Measurements from ENCODE around the gene SH3GL2.

The SH3GL2 gene

DNA sequence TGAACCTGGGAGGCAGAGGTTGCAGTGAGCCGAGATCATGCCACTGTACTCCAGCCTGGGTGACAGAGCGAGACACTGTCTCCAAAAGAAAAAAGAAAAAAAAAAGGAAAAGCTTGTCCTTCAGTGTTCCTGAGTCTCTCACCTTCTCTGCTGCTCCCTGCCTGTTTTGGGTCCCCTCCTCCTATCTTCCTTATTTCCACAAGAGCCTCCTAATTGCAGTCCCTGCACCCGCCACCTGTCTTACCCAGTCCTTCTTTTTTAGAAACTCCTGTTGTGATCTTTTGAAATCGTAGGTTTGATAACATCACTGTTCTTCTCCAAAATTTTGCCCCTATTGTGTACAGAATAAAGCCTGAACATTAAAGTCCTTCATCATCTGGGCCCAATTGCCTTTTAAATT, 234.9 kb downstream of the SH3GL2 start:
- TF ChIP-seq EZH2phosphoT487 (IDR thresholded peaks at IDR 0.05; ENCODE audit: borderline replicate concordance), result no peak
- TF ChIP-seq, protein P1, sequence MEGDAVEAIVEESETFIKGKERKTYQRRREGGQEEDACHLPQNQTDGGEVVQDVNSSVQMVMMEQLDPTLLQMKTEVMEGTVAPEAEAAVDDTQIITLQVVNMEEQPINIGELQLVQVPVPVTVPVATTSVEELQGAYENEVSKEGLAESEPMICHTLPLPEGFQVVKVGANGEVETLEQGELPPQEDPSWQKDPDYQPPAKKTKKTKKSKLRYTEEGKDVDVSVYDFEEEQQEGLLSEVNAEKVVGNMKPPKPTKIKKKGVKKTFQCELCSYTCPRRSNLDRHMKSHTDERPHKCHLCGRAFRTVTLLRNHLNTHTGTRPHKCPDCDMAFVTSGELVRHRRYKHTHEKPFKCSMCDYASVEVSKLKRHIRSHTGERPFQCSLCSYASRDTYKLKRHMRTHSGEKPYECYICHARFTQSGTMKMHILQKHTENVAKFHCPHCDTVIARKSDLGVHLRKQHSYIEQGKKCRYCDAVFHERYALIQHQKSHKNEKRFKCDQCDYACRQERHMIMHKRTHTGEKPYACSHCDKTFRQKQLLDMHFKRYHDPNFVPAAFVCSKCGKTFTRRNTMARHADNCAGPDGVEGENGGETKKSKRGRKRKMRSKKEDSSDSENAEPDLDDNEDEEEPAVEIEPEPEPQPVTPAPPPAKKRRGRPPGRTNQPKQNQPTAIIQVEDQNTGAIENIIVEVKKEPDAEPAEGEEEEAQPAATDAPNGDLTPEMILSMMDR (conservative IDR thresholded peaks at IDR 0.05; ENCODE audit: low read length), result no peak
- Histone ChIP-seq H3K27me3 (ENCODE audit: insufficient read depth, low read length, poor library complexity, severe bottlenecking) (no peaks in the 10 kb centered on the region), H3K4me2 (ENCODE audit: low read depth, low read length, poor library complexity, severe bottlenecking) (no peak overlapping the region)

DNA sequence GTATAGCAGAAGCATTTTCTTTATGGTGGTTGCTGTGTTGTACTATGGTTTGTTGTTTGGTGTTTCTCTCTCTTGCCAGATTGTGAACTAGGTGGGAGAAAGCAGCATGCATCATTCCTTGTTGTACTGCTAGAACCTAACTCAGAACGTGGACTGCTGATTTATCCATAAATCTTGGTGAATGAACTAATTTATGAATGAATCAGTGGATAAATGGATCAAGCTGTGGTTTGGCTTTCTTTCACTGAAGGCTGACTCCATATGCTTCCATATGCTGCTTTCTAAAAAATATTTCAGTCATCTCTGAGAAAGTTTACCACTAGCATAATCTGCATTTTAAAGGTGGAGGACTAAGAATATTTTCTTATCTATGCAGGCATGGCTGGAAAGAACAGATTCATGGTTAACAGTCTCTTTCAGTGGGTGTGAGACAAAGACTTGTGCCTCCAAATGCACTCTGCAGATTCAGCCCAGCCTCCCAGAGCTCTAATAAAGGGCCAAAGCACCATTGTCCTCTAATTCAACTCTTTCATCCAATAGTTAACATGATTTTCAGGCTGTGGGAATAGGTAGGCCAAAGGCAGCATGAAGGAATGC, 237.7 kb downstream of the SH3GL2 start:
- Histone ChIP-seq H3K27me3 (ENCODE audit: insufficient read depth, low read length, poor library complexity, severe bottlenecking) (no peaks in the 10 kb centered on the region), H3K4me1 (ENCODE audit: insufficient read depth, low read length, poor library complexity, severe bottlenecking) (no peaks in the 10 kb centered on the region), H3K4me2 (ENCODE audit: low read depth, low read length, poor library complexity, severe bottlenecking) (no peak overlapping the region), H3K79me2 (ENCODE audit: insufficient read depth, low read length) (no peaks in the 10 kb centered on the region), H2AFZ (ENCODE audit: low read length) (no peak overlapping the region), H3K9me3 (ENCODE audit: insufficient read depth, low read depth, low read length) (no peaks in the 10 kb centered on the region), H3K36me3 (ENCODE audit: insufficient read depth, low read length) (no peaks in the 10 kb centered on the region), H3F3A (ENCODE audit: low read depth) (no peaks in the 10 kb centered on the region), H4K20me1 (ENCODE audit: insufficient read depth, low read length, poor library complexity, severe bottlenecking) (no peaks in the 10 kb centered on the region), H3K4me3 (ENCODE audit: low read length, poor library complexity, severe bottlenecking) (no peak overlapping the region), H3K9ac (ENCODE audit: low read depth, low read length, poor library complexity, severe bottlenecking) (no peak overlapping the region), H3K9me2 (replicated peaks; ENCODE audit: low read depth, low read length) (no peaks in the 10 kb centered on the region)
- TF ChIP-seq, protein P1 (conservative IDR thresholded peaks at IDR 0.05; ENCODE audit: low read length), result no peak
- no peak for TF ChIP-seq EZH2phosphoT487 (IDR thresholded peaks at IDR 0.05; ENCODE audit: borderline replicate concordance)

More for the DNA sequence above, 234.9 kb downstream of the SH3GL2 start:
- no peaks in the 10 kb centered on the region for H3K36me3 ChIP-seq (ENCODE audit: insufficient read depth, low read length)
- H4K20me1 ChIP-seq (ENCODE audit: insufficient read depth, low read length, poor library complexity, severe bottlenecking), result no peaks in the 10 kb centered on the region
- H3K4me3 ChIP-seq (ENCODE audit: low read length, poor library complexity, severe bottlenecking), result no peak overlapping the region
- no peaks in the 10 kb centered on the region for H3F3A ChIP-seq (ENCODE audit: low read depth)
- no peaks in the 10 kb centered on the region for H3K9me2 ChIP-seq (replicated peaks; ENCODE audit: low read depth, low read length)
- no peak overlapping the region for H2AFZ ChIP-seq (ENCODE audit: low read length)
- no peaks in the 10 kb centered on the region for H3K9me3 ChIP-seq (ENCODE audit: insufficient read depth, low read depth, low read length)
- H3K9ac ChIP-seq (ENCODE audit: low read depth, low read length, poor library complexity, severe bottlenecking), result no peak overlapping the region
- no peaks in the 10 kb centered on the region for H3K79me2 ChIP-seq (ENCODE audit: insufficient read depth, low read length)
- H3K4me1 ChIP-seq (ENCODE audit: insufficient read depth, low read length, poor library complexity, severe bottlenecking), result no peaks in the 10 kb centered on the region

DNA sequence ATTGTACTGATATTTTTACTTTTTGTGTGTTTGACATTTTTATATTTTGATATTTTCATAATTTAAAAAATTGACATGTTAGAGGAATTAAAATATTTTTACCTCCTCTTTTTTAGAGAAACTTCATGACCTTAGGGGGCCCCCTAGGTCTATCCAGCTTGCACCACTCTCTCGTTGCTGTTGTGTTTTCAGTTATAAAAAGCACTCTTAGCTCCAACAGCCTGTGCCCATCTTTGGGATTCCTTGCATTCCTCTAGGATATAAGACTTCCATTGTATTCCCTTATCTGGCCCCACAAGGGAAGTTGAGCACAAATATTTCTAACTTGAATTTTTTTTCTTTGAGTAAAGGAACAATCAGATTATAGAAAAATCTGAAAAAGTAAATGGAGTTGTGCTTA, 245.3 kb downstream of the SH3GL2 start:
- Histone ChIP-seq H3F3A (ENCODE audit: low read depth) (no peaks in the 10 kb centered on the region), H3K79me2 (ENCODE audit: insufficient read depth, low read length) (no peaks in the 10 kb centered on the region), H3K9me3 (ENCODE audit: insufficient read depth, low read depth, low read length) (no peaks in the 10 kb centered on the region), H4K20me1 (ENCODE audit: insufficient read depth, low read length, poor library complexity, severe bottlenecking) (no peaks in the 10 kb centered on the region), H3K4me3 (ENCODE audit: low read length, poor library complexity, severe bottlenecking) (no peak overlapping the region), H3K27me3 (ENCODE audit: insufficient read depth, low read length, poor library complexity, severe bottlenecking) (no peaks in the 10 kb centered on the region), H3K4me2 (ENCODE audit: low read depth, low read length, poor library complexity, severe bottlenecking) (no peak overlapping the region), H3K9ac (ENCODE audit: low read depth, low read length, poor library complexity, severe bottlenecking) (no peak overlapping the region), H3K9me2 (replicated peaks; ENCODE audit: low read depth, low read length) (no peaks in the 10 kb centered on the region), H2AFZ (ENCODE audit: low read length) (no peak overlapping the region), H3K36me3 (ENCODE audit: insufficient read depth, low read length) (no peaks in the 10 kb centered on the region), H3K4me1 (ENCODE audit: insufficient read depth, low read length, poor library complexity, severe bottlenecking) (no peaks in the 10 kb centered on the region)
- TF ChIP-seq, protein P1 (conservative IDR thresholded peaks at IDR 0.05; ENCODE audit: low read length), result no peak; the same call in 1 of the 2 replicates
- TF ChIP-seq EZH2phosphoT487 (IDR thresholded peaks at IDR 0.05; ENCODE audit: borderline replicate concordance), result no peak
